Testis (tissue), 2 donors: ENCODE data around the gene ATAD2B.

Source experiments
- CTCF ChIP-seq, 3 experiments: fragments of 450-650 bp in 2 of 3; fragments of 200-600 bp in 1 of 3; sonication (generic) in 1 of 3; IDR thresholded peaks; one replicate each; pipeline ENCODE4 v1.5.1; 2016 to 2019; ENCODE audit warnings: antibody characterized with exemption in 3 of 3, mild to moderate bottlenecking in 2 of 3, moderate library complexity in 1 of 3
- POLR2A ChIP-seq: fragments of 450-650 bp; IDR thresholded peaks from one replicate; pipeline ENCODE4 v1.6.1; 2017; ENCODE audit warnings: antibody characterized with exemption, mild to moderate bottlenecking, moderate library complexity

GRCh38 chr2:23944527-23944926, 17.6 kb upstream of the ATAD2B start:
- no peak for TF ChIP-seq CTCF (IDR thresholded peaks at IDR 0.05)
- no peak for TF ChIP-seq POLR2A
